ENCODE measurements around the gene KIF3B. TPM values are rescaled to one million over a fixed set of nuclear protein-coding genes. Genes with fewer than 3 reads are reported as not detected.
"Not testable (repeated sequence)": the region's sequence is repeated elsewhere in the genome, so short reads cannot be mapped to it uniquely, and the experiment has no call there.

The KIF3B gene
- polyA plus RNA-seq, 1 donor (not counting 4 experiments of a cell fraction or from before 2014, with no cell fraction given), result 20.3 TPM

GRCh38 chr20:32271620-32272019 is 5.8 kb upstream of the KIF3B start:
- FAIRE-seq (no peak), DNase-seq (ENCODE audit: low read depth, low spot score) (no peak)
- Histone ChIP-seq H3K9me3 (ENCODE audit: control insufficient read depth, low read depth, low read length) (no peaks in the 10 kb centered on the region), H3K4me1 (ENCODE audit: control insufficient read depth, extremely low read depth, insufficient read depth, low read length) (no peaks in the 10 kb centered on the region), H3K9ac (ENCODE audit: control insufficient read depth, extremely low read depth, insufficient read depth, low read length) (no peak overlapping the region), H3K27me3 (ENCODE audit: control insufficient read depth, extremely low read depth, insufficient read depth, low read length) (peaks cover 3% of the 10 kb centered on the region), H4K20me1 (ENCODE audit: control insufficient read depth, extremely low read depth, insufficient read depth, low read length) (no peaks in the 10 kb centered on the region), H3K9me1 (ENCODE audit: control insufficient read depth, extremely low read depth, insufficient read depth, low read length) (no peaks in the 10 kb centered on the region), H3K27ac (ENCODE audit: control insufficient read depth, insufficient read depth, low read length) (no peak overlapping the region), H2AFZ (ENCODE audit: control insufficient read depth, low read length) (no peak overlapping the region), H3K79me2 (ENCODE audit: control insufficient read depth, insufficient read depth, low read length) (no peaks in the 10 kb centered on the region), H3K4me2 (ENCODE audit: control insufficient read depth, extremely low read depth, insufficient read depth, low read depth, low read length) (no peak overlapping the region), H3K36me3 (ENCODE audit: control insufficient read depth in 2 of 2, extremely low read depth in 1 of 2, insufficient read depth in 2 of 2, low read length in 2 of 2) (no peaks in the 10 kb centered on the region), H3K4me3 (ENCODE audit: control insufficient read depth in 2 of 3, extremely low read depth in 1 of 3, insufficient read depth in 2 of 3, low read depth in 1 of 3, low read length in 3 of 3) (no peak overlapping the region)
- no peak for TF ChIP-seq EZH2 (IDR thresholded peaks at IDR 0.05; ENCODE audit: low read length)
- no peak for TF ChIP-seq CTCF (optimal IDR thresholded peaks at IDR 0.05 in 1 of 3, IDR thresholded peaks at IDR 0.05 in 1 of 3, conservative IDR thresholded peaks at IDR 0.05 in 1 of 3; ENCODE audit: extremely low read depth in 1 of 3, insufficient read depth in 2 of 3, low read length in 3 of 3)
- dilution Hi-C loops (cut with MboI; ENCODE audit: extremely low pct_ligation_motif_present, low sequenced_read_pairs), result no loop called here

- no peaks in the 10 kb centered on the region for H3K9me3 ChIP-seq (ENCODE audit: control insufficient read depth, low read depth, low read length)
- H3K4me1 ChIP-seq (ENCODE audit: control insufficient read depth, extremely low read depth, insufficient read depth, low read length), result peaks cover 10% of the 10 kb centered on the region
- dilution Hi-C loops (cut with MboI; ENCODE audit: extremely low pct_ligation_motif_present, low sequenced_read_pairs), result no loop called here
- H3K4me3 ChIP-seq (ENCODE audit: control insufficient read depth in 2 of 3, extremely low read depth in 1 of 3, insufficient read depth in 2 of 3, low read depth in 1 of 3, low read length in 3 of 3), result no peak overlapping the region
- no peaks in the 10 kb centered on the region for H3K36me3 ChIP-seq (ENCODE audit: control insufficient read depth in 2 of 2, extremely low read depth in 1 of 2, insufficient read depth in 2 of 2, low read length in 2 of 2)
- FAIRE-seq (no peak), DNase-seq (ENCODE audit: low read depth, low spot score) (no peak)
- peaks cover 11% of the 10 kb centered on the region for H3K79me2 ChIP-seq (ENCODE audit: control insufficient read depth, insufficient read depth, low read length)
- no peaks in the 10 kb centered on the region for H4K20me1 ChIP-seq (ENCODE audit: control insufficient read depth, extremely low read depth, insufficient read depth, low read length)
- H3K27me3 ChIP-seq (ENCODE audit: control insufficient read depth, extremely low read depth, insufficient read depth, low read length), result no peaks in the 10 kb centered on the region
- TF ChIP-seq CTCF (optimal IDR thresholded peaks at IDR 0.05 in 1 of 3, IDR thresholded peaks at IDR 0.05 in 1 of 3, conservative IDR thresholded peaks at IDR 0.05 in 1 of 3; ENCODE audit: extremely low read depth in 1 of 3, insufficient read depth in 2 of 3, low read length in 3 of 3), result no peak
- no peak for TF ChIP-seq EZH2 (IDR thresholded peaks at IDR 0.05; ENCODE audit: low read length)
- no peak overlapping the region for H3K27ac ChIP-seq (ENCODE audit: control insufficient read depth, insufficient read depth, low read length)
- no peaks in the 10 kb centered on the region for H3K9me1 ChIP-seq (ENCODE audit: control insufficient read depth, extremely low read depth, insufficient read depth, low read length)
- H3K4me2 ChIP-seq (ENCODE audit: control insufficient read depth, extremely low read depth, insufficient read depth, low read depth, low read length), result no peak overlapping the region
- H2AFZ ChIP-seq (ENCODE audit: control insufficient read depth, low read length), result no peak overlapping the region
- no peak overlapping the region for H3K9ac ChIP-seq (ENCODE audit: control insufficient read depth, extremely low read depth, insufficient read depth, low read length)
These were observed 3.1 kb upstream of the KIF3B start for GRCh38 chr20:32274359-32274758.

GRCh38 chr20:32275163-32275562 is 2.3 kb upstream of the KIF3B start:
- not testable (repeated sequence) for H3K27ac ChIP-seq (ENCODE audit: control insufficient read depth, insufficient read depth, low read length); FAIRE-seq
- peaks cover 14% of the 10 kb centered on the region for H3K79me2 ChIP-seq (ENCODE audit: control insufficient read depth, insufficient read depth, low read length)

More at GRCh38 chr20:32275163-32275562, 2.3 kb upstream of the KIF3B start:
- dilution Hi-C loops (cut with MboI; ENCODE audit: extremely low pct_ligation_motif_present, low sequenced_read_pairs); H3K9me1 ChIP-seq (ENCODE audit: control insufficient read depth, extremely low read depth, insufficient read depth, low read length); H3K9me3 ChIP-seq (ENCODE audit: control insufficient read depth, low read depth, low read length); H3K4me3 ChIP-seq (ENCODE audit: control insufficient read depth in 2 of 3, extremely low read depth in 1 of 3, insufficient read depth in 2 of 3, low read depth in 1 of 3, low read length in 3 of 3); H2AFZ ChIP-seq (ENCODE audit: control insufficient read depth, low read length); H3K9ac ChIP-seq (ENCODE audit: control insufficient read depth, extremely low read depth, insufficient read depth, low read length); H4K20me1 ChIP-seq (ENCODE audit: control insufficient read depth, extremely low read depth, insufficient read depth, low read length); DNase-seq (ENCODE audit: low read depth, low spot score); H3K4me2 ChIP-seq (ENCODE audit: control insufficient read depth, extremely low read depth, insufficient read depth, low read depth, low read length); H3K27me3 ChIP-seq (ENCODE audit: control insufficient read depth, extremely low read depth, insufficient read depth, low read length); H3K36me3 ChIP-seq (ENCODE audit: control insufficient read depth in 2 of 2, extremely low read depth in 1 of 2, insufficient read depth in 2 of 2, low read length in 2 of 2): not testable (repeated sequence)
- H3K4me1 ChIP-seq (ENCODE audit: control insufficient read depth, extremely low read depth, insufficient read depth, low read length), result peaks cover 10% of the 10 kb centered on the region

All from keratinocyte (primary cell).